Endothelial cell of umbilical vein (primary cell): ENCODE measurements around the gene PTPRT. TPM values are rescaled to one million over a fixed set of nuclear protein-coding genes. Genes with fewer than 3 reads are reported as not detected.

Source experiments
- BruUV-seq: library from RNA; stranded (reverse); fragments of 400-500 nt; replicated peaks from 2 replicates; lab custom pipeline; 2021; lab: Mats Ljungman, UMichigan
- CTCF ChIA-PET: fragments of 300-600, 350-600 bp; sonication (Branson Sonifier 250); formaldehyde crosslinking; loops from one replicate; lab custom pipeline; 2021; ENCODE audit warnings: antibody characterized with exemption, inconsistent platforms; lab: Charles Lee
- POLR2A ChIA-PET: fragments of 300-600, 350-600 bp; sonication (Branson Sonifier 250); formaldehyde crosslinking; loops from one replicate; lab custom pipeline; 2021; ENCODE audit warnings: antibody characterized with exemption, inconsistent platforms; lab: Charles Lee
- DNase-seq: peaks from one replicate; pipeline ENCODE4 v3.0.0-alpha.2; 2011; ENCODE audit warnings: low read depth, low spot score
- FAIRE-seq: peaks from 2 replicates; lab custom pipeline; 2011; peaks lifted over from hg19 to GRCh38; lab: Jason Lieb, UNC
- H2AFZ ChIP-seq: 2 replicates; pipeline ENCODE4 v1.6.0; 2012; ENCODE audit warnings: low read depth, low read length, control low read depth, inconsistent platforms
- H3K27ac ChIP-seq: 2 replicates; pipeline ENCODE4 v1.5.1; 2011; ENCODE audit warnings: low read depth, mild to moderate bottlenecking, control low read depth, low read length, moderate library complexity; ENCODE audit not compliant: insufficient read depth
- H3K27me3 ChIP-seq, 2 experiments: 2 replicates each; pipeline versions ENCODE4 v1.6.0 to v1.6.1; 2011; ENCODE audit warnings: low read length in 2 of 2, mixed read lengths in 1 of 2; ENCODE audit not compliant: control insufficient read depth in 2 of 2, insufficient read depth in 2 of 2
- H3K36me3 ChIP-seq, 2 experiments: 2 replicates in 1 of 2; 3 replicates in 1 of 2; pipeline ENCODE4 v1.5.1; 2011; ENCODE audit warnings: low read length in 2 of 2, mild to moderate bottlenecking in 1 of 2, moderate library complexity in 1 of 2; ENCODE audit not compliant: control insufficient read depth in 2 of 2, insufficient read depth in 2 of 2; ENCODE audit errors: extremely low read depth in 1 of 2
- H3K4me1 ChIP-seq: 3 replicates; pipeline ENCODE4 v1.5.1; 2011; ENCODE audit warnings: mild to moderate bottlenecking, low read length; ENCODE audit not compliant: control insufficient read depth, insufficient read depth; ENCODE audit errors: extremely low read depth
- H3K4me2 ChIP-seq: 2 replicates; pipeline ENCODE4 v1.6.1; 2011; ENCODE audit warnings: low read length, control low read depth, mixed read lengths; ENCODE audit not compliant: insufficient read depth
- H3K4me3 ChIP-seq, 3 experiments: fragments of 200-600 bp in 1 of 3; sonication (generic), shearing (Covaris generic) in 1 of 3; replicated peaks in 1 of 3; 2 replicates each; pipeline ENCODE4 v1.5.1; 2011 to 2016; ENCODE audit warnings: control low read depth in 3 of 3, low read length in 3 of 3, mild to moderate bottlenecking in 2 of 3, inconsistent platforms in 1 of 3, low read depth in 1 of 3, moderate library complexity in 1 of 3; ENCODE audit not compliant: insufficient read depth in 1 of 3
- H3K79me2 ChIP-seq: 2 replicates; pipeline ENCODE4 v1.6.0; 2012; ENCODE audit warnings: low read length, inconsistent platforms; ENCODE audit not compliant: control insufficient read depth, insufficient read depth
- H3K9ac ChIP-seq: replicated peaks from 2 replicates; pipeline ENCODE3; 2011; ENCODE audit warnings: low read length, control low read depth; ENCODE audit not compliant: insufficient read depth; ENCODE audit errors: extremely low read depth
- H3K9me1 ChIP-seq: replicated peaks from 3 replicates; pipeline ENCODE4 v1.6.0; 2011; ENCODE audit warnings: mild to moderate bottlenecking, low read length; ENCODE audit not compliant: control insufficient read depth, insufficient read depth; ENCODE audit errors: extremely low read depth
- H3K9me3 ChIP-seq: replicated peaks from 2 replicates; pipeline ENCODE4 v1.5.1; 2012; ENCODE audit warnings: low read length, inconsistent platforms; ENCODE audit not compliant: control insufficient read depth, insufficient read depth
- H4K20me1 ChIP-seq: replicated peaks from 2 replicates; pipeline ENCODE3; 2011; ENCODE audit warnings: mild to moderate bottlenecking, low read length; ENCODE audit not compliant: control insufficient read depth, insufficient read depth; ENCODE audit errors: extremely low read depth
- EZH2 ChIP-seq: IDR thresholded peaks from 2 replicates; pipeline ENCODE4 v1.6.1; 2012; ENCODE audit warnings: borderline replicate concordance, low read depth, mild to moderate bottlenecking, moderate library complexity, low read length, inconsistent platforms; ENCODE audit not compliant: severe bottlenecking
- GATA2 ChIP-seq: IDR thresholded peaks from 2 replicates; pipeline ENCODE4 v1.7.0; 2011; ENCODE audit warnings: low read depth, mild to moderate bottlenecking, moderate library complexity, mixed read lengths, low read length; ENCODE audit not compliant: insufficient read length, insufficient read depth
- JUN ChIP-seq: IDR thresholded peaks from 2 replicates; pipeline ENCODE4 v1.6.1; 2011; ENCODE audit warnings: borderline replicate concordance, low read depth; ENCODE audit not compliant: insufficient read length, insufficient read depth
- MYC ChIP-seq: IDR thresholded peaks from one replicate; pipeline ENCODE4 v1.6.1; 2011; ENCODE audit warnings: mild to moderate bottlenecking, low read depth, low read length
- POLR2A ChIP-seq: IDR thresholded peaks from 2 replicates; pipeline ENCODE4 v1.6.1; 2012; ENCODE audit warnings: low read depth, mild to moderate bottlenecking, control low read depth, low read length
- POLR2AphosphoS5 ChIP-seq: IDR thresholded peaks from 2 replicates; pipeline ENCODE4 v1.6.1; 2012; ENCODE audit warnings: low read depth, mild to moderate bottlenecking, control low read depth, low read length, moderate library complexity; ENCODE audit not compliant: insufficient read depth
- dilution Hi-C: fragments of 300-500 bp; cut with MboI; formaldehyde crosslinking; loops from one replicate; pipeline ENCODE4 v1.15.0; 2019; ENCODE audit warnings: low sequenced_read_pairs; ENCODE audit not compliant: extremely low pct_ligation_motif_present
- intact Hi-C: fragments of 100-400 bp; cut with micrococcal nuclease; formaldehyde crosslinking; loops from one replicate; pipeline ENCODE4 v1.10.0; 2022
- polyA plus RNA-seq, 4 experiments: library from polyadenylated mRNA; depleted of rRNA in 3 of 4; stranded (reverse) in 3 of 4; unstranded in 1 of 4; fragments of >200 nt; gene quantifications; 2 replicates each; pipeline versions ENCODE4 v1.2.1 to v1.2.3, GENCODE V29; 2011 to 2012; ENCODE audit warnings: missing spikeins in 1 of 4
- total RNA-seq: library from RNA; stranded (reverse); gene quantifications from 2 replicates; pipeline ENCODE4 v1.2.3, GENCODE V29; 2021

Gene PTPRT
- total and polyA plus RNA-seq, 2 donors (not counting 3 experiments of a cell fraction or from before 2014, with no cell fraction given) = not detected

DNA sequence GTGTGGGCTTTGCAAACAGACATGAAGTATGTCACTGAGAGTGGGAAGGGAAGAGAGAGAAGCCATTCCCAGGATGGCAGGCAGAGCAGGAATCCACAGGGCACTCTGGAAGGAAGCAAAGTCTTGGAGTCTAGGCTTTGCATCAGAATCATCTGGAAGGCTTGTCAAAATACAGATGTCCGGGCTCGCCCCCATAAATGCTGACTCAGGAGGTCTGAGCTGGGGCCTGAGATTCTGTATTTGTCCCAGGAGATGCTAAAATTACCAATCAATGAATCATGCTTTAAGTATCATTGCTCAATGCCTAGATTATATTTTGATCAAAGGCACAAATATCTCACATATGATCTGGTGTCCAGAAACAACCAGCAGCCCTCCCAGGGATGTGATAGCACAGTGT lies 46.3 kb upstream of the PTPRT start:
- intact Hi-C loops = no loop called here
- TF ChIP-seq GATA2 (no peak), EZH2 (no peak), MYC (no peak), JUN (no peak), POLR2A (no peak), POLR2AphosphoS5 (no peak)
- Histone ChIP-seq H3K27me3 (no peaks in the 10 kb centered on the region), H3K79me2 (no peaks in the 10 kb centered on the region), H3K27ac (no peak overlapping the region), H4K20me1 (no peaks in the 10 kb centered on the region), H3K4me1 (no peaks in the 10 kb centered on the region), H3K9ac (no peak overlapping the region), H3K36me3 (no peaks in the 10 kb centered on the region), H3K9me3 (no peaks in the 10 kb centered on the region), H3K9me1 (no peaks in the 10 kb centered on the region), H3K4me2 (no peak overlapping the region), H2AFZ (no peak overlapping the region), H3K4me3 (no peak overlapping the region)
- CTCF ChIA-PET = no interaction called here
- no TSS peak for BruUV-seq
- POLR2A ChIA-PET = no interaction called here
- no peak for FAIRE-seq
- no peak for DNase-seq
- dilution Hi-C loops = no loop called here

DNA sequence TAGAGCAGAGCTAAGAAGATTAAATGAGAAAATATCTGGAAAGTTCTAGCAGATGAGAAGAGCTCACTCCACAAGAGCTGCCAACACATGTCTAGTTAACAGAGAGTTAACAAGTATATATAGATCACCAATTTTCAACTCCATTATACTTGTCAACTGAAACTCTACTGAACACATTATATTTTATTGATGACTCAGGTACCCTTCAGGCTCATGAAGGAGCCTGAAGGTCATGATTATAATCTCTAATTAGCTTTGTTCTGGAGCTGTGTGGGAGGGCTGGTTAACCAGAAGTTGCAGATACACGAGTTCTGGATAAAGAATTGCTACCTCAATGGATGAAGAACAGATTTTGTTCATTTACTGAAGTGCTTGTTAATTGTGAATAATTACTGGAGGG lies 42.1 kb upstream of the PTPRT start:
- DNase-seq (no peak), FAIRE-seq (no peak)
- Histone ChIP-seq H2AFZ (no peak overlapping the region), H3K27me3 (no peaks in the 10 kb centered on the region), H3K4me1 (no peaks in the 10 kb centered on the region), H3K9ac (no peak overlapping the region), H4K20me1 (no peaks in the 10 kb centered on the region), H3K79me2 (no peaks in the 10 kb centered on the region), H3K27ac (no peak overlapping the region), H3K9me3 (no peaks in the 10 kb centered on the region), H3K4me2 (no peak overlapping the region), H3K36me3 (no peaks in the 10 kb centered on the region), H3K4me3 (no peak overlapping the region), H3K9me1 (no peaks in the 10 kb centered on the region)
- dilution Hi-C loops = no loop called here
- POLR2A ChIA-PET = no interaction called here
- no peak for TF ChIP-seq MYC
- TF ChIP-seq POLR2AphosphoS5 = no peak
- TF ChIP-seq POLR2A = no peak
- BruUV-seq = no TSS peak
- CTCF ChIA-PET = no interaction called here
- intact Hi-C loops = no loop called here
